Measurements from ENCODE around the gene DAPP1.

The DAPP1 gene

GRCh38 chr4:99917575-99917974 lies 100.9 kb downstream of the DAPP1 start:
- no peak for DNase-seq (ENCODE audit: low spot score)

- peak; percentile 40 for DNase-seq (ENCODE audit: low spot score)
Observed at GRCh38 chr4:99918656-99919055, 102.0 kb downstream of the DAPP1 start.

Measured in LoVo (cell line).